GM19043 (cell line): ENCODE measurements around the gene SPG11.
"Not testable (repeated sequence)": the region's sequence is repeated elsewhere in the genome, so short reads cannot be mapped to it uniquely, and the experiment has no call there.

ENCODE experiments used
- ATAC-seq: cut with Tn5 transposase; IDR thresholded peaks from one replicate; pipeline ENCODE4 v1.9.1; 2021; ENCODE audit warnings: low read depth; ENCODE audit not compliant: unreplicated experiment

SPG11 gene

DNA sequence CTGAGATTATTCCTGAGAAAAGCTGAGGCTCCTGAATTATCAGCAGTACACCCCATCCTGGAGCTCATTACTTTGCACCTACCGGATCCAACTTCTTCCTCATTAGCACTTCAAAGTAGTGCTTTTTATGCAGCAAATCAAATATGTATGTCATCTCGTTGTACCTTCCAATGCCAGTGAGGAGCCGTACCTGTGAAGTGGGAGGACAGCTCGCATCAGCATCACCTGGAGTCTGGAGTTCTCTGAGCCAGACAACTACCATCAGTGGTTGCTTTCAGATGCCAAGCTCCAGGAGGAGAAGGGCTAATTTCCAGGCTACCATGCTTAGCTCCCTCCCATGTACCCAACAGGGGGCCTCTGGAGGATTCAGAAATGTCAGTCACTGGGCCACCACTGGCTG, 94.1 kb downstream of the SPG11 start:
- no peak for ATAC-seq

GRCh38 chr15:44568338-44568737, 95.1 kb downstream of the SPG11 start:
- ATAC-seq, result no peak

- no peak for ATAC-seq
Measured at GRCh38 chr15:44566155-44566540, 97.3 kb downstream of the SPG11 start.

- ATAC-seq, result no peak
Measured at GRCh38 chr15:44565387-44566154, 97.9 kb downstream of the SPG11 start.

DNA sequence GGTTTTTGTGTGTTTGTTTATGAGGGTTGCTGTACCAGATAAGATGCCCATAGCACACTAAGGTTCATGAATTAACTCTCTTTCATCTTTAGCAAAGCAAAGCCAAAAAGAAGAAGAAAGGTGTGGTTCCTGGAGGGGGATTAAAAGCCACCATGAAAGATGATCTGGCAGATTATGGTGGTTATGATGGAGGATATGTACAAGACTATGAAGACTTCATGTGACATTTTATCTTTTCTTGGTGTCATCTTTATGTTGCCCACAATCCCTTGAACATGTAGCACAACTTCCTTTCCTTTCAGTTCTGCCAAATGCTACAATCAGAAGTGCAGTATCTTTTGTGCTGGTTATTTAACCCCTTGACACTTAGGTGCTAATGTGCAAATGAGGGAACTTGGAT, 102.5 kb downstream of the SPG11 start:
- ATAC-seq, result not testable (repeated sequence)

- no peak for ATAC-seq
Measured at GRCh38 chr15:44554934-44555723, 108.3 kb downstream of the SPG11 start.

- ATAC-seq, result no peak
Measured at GRCh38 chr15:44550734-44551133, 112.7 kb downstream of the SPG11 start.

DNA sequence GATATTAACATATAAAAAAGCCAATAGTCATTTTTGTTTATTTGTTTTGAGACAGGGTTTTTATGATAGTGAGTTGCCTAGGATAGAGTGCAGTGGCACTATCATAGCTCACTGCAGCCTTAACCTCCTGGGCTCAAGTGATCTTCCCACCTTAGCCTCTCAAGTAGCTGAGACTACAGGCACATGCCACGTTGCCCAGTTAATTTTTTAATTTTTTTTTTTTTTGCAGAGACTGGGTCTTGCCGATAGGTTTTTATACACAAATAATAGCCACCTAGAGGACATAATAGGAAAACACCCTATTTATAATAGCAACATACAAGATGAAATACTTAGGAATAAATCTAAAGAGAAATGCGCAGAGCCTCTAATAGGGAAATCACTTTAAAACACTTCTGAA, 113.2 kb downstream of the SPG11 start:
- ATAC-seq, result no peak

DNA sequence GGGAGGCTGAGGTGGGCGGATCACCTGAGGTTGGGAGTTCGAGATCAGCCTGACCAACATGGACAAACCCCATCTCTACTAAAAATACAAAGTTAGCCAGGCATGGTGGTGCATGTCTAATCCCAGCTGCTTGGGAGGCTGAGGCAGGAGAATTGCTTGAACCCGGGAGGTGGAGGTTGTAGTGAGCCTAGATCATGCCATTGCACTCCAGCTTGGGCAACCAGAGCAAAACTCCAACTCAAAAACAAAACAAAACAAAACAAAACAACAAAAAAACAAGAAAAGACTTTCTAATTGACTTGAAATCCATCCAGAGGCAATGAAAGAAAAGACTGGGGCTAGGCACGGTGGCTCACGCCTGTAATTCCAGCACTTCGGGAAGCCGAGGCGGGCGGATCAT, 114.3 kb downstream of the SPG11 start:
- not testable (repeated sequence) for ATAC-seq

GRCh38 chr15:44545913-44546802, 117.3 kb downstream of the SPG11 start:
- ATAC-seq, result no peak

DNA sequence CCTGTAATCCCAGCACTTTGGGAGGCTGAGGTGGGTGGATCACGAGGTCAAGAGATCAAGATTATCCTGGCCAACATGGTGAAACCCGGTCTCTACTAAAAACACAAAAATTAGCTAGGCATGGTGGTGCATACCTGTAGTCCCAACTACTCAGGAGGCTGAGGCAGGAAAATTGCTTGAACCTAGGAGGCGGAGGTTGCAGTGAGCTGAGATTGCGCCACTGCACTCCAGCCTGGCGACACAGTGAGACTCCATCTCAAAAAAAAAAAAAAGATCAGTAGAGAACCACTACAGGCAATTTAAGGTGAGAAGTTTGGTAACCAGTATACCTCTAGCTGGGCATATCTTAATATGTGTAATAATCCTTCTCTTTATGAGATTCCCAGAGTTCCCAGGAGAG, 118.7 kb downstream of the SPG11 start:
- ATAC-seq, result not testable (repeated sequence)

DNA sequence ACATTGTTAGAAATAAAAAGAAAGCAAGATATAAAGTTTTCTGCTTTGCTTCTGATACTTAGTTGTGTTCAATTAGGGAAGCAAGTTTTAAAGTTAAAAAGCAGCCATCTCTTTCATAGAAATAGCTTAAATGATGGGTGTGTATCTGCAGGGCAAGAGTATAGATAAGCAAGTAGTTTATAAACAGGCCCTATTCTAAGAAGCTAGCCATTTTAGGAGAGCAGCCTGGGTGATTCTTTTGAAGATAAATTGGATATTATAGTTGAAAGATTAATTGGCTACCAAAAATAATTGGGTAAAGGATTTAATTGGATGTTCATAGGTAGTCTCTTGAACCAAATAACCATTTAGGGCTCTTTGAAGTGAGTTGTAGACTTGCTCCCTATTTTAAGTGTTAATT, 120.9 kb downstream of the SPG11 start:
- ATAC-seq, result no peak

- no peak for ATAC-seq
Measured at GRCh38 chr15:44541282-44541958, 122.0 kb downstream of the SPG11 start.

GRCh38 chr15:44537735-44538240, 125.7 kb downstream of the SPG11 start:
- no peak for ATAC-seq

DNA sequence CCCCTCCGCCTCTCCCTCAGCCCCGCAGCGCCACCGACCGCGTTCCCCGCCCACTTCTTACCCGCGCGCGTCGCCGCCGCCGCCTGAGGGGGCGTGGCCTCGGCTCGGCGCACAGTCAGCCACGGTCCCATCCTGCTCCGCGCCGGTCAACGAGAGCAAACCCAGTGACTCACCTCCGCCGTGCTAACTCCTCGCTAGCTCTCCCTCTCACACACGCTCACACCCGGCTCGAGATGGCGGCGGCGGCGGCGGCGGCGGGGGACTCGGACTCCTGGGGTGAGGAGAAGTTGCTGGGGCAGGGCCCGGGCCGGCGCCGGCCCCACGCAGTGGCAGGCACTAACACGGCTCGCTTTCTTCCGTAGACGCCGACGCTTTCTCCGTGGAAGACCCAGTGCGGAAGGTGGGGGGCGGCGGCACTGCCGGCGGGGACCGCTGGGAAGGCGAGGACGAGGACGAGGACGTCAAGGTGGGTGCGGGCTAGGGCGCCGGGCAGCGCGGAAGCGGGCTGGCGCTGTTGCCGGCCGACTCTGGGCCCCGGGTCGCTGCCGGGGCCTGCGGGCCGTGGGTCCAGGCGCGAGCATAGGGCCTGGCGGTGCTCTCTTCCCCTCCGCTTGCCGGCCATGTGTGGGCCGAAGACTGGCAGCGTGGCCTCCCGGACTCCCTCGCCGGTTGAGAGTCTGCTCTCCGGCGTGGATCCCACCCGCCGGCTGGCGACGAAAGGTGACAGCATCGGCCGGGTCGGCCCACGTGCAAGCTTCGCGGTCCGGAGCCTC, 126.3 kb downstream of the SPG11 start, which contains the start of gene EIF3J:
Gene EIF3J, plus strand, starts transcription at position 186 of the 773 bp plus-strand sequence. Its CDS starts 48 bp downstream, at position 234.
- peak; percentile 89 for ATAC-seq

DNA sequence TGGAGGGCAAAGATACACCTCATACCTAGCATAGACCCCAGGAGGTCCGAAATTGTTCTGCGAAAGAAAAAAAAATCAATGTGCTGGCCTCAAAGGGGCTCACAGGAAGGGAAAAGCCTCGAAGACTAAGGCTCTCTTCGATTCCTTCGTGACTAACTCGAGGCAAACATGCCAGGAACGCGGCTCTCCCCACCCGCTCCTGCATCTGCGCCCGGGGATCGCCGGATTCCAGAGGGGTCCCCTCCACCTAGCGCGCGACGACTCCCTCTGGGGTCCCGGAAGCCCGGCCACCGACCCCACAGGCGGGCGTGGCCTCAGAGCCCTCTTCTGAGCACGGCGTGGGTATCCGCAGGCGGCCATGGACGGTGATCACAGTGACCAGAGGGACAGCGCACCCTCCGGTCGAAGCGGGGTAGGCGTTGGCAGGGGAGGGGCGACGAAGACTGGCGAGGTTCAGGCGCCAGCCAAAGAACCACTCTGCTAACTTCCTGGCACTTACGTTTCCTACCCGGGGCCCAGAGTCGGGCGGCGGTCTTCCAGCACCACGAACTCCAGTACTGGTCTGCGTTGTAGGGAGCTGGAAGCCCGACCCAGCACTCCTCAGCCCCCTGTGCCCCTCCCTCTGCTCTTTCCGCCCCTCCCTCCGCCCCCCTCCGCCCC, 127.0 kb downstream of the SPG11 start:
- ATAC-seq, result peak; percentile 59

DNA sequence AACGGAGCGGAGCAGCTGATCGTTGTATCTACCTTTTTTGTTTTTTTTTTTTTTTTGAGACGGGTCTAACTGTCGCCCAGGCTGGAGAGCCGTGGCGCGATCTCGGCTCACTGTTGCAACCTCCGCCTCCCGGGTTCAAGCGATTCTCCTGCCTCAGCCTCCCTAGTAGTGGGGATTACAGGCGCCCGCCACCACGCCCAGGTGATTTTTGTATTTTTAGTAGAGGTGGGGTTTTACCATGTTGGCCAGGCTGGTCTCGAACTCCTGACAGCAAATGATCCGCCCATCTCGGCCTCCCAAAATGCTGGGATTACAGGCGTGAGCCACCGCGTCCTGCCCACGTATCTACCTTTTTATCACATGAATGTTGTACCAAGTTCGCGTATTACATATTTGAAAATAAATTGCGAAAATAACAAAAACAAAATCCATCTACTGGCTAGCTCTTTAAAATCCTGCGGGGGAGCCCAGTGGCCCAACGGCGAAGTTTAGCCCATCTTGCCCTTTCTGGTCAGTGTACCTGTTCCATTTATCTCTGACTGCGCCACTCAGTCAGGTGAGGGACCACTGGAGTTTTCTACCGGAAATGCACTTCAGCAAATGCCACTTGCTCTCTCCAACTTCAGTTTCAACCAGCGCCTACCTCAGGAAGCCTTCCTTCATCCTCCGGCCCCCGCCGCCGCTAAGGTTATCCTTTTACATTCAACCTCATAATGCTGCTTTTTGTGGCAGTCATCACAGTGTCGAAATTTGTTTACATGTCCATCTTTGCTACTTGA, 127.8 kb downstream of the SPG11 start:
- ATAC-seq, result no peak

GRCh38 chr15:44535092-44535491, 128.4 kb downstream of the SPG11 start:
- ATAC-seq, result no peak
